ENCODE results near the gene SULT1C3. TPM values are rescaled to one million over a fixed set of nuclear protein-coding genes. Genes with fewer than 3 reads are reported as not detected.

Gene SULT1C3
- total and polyA plus RNA-seq, 2 of the 8 experiments (the other 6 are each of a cell fraction or from before 2014, with no cell fraction given): not detected

DNA sequence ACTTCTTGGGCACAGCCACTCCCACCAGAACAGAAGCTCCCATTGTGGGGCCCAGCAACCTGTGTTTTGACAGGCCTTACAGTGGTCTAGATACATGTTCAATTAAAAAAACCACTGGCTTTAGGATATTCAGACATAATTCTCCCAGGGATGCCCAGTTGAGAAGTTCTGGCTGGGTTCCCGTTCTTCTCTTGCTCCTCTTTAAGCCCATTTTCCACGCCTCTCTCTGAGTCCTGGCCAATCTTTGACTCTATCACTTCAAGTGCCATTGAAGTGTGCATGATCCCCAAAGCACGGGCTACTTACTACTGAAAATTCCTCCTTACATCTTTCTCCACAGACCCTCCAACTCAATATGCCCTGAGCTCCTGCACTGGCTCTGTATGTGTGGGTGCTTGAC, 17.5 kb upstream of the SULT1C3 start:
- Histone ChIP-seq H2BK15ac (ENCODE audit: low read length) (no peak overlapping the region), H3K9ac (replicated peaks in 1 of 4; ENCODE audit: extremely low read depth in 1 of 4, low read depth in 3 of 4, low read length in 3 of 4) (no peak overlapping the region), H3K79me2 (ENCODE audit: control insufficient read depth in 1 of 2, insufficient read depth in 2 of 2, low read length in 2 of 2) (no peaks in the 10 kb centered on the region), H3K23ac (ENCODE audit: insufficient read length) (no peak overlapping the region), H3K18ac (ENCODE audit: extremely low read depth, low read length) (no peak overlapping the region), H2BK20ac (ENCODE audit: low read length) (no peak overlapping the region), H2BK12ac (ENCODE audit: low read depth, low read length) (no peak overlapping the region), H3K4me3 (ENCODE audit: extremely low read depth in 1 of 4, insufficient read depth in 2 of 4, low read depth in 3 of 4, low read length in 4 of 4) (no peak overlapping the region), H3K23me2 (ENCODE audit: low read depth, low read length) (no peaks in the 10 kb centered on the region), H3K79me1 (ENCODE audit: low read depth, low read length) (no peaks in the 10 kb centered on the region), H2BK5ac (ENCODE audit: low read depth, low read length) (no peak overlapping the region), H3K27ac (ENCODE audit: low read depth, low read length) (no peak overlapping the region), H4K8ac (ENCODE audit: extremely low read depth, insufficient read depth, low read length) (no peak overlapping the region), H4K20me1 (replicated peaks in 1 of 2; ENCODE audit: control insufficient read depth in 1 of 2, insufficient read depth in 2 of 2, low read length in 2 of 2) (no peaks in the 10 kb centered on the region), H3K27me3 (replicated peaks in 1 of 4; ENCODE audit: control insufficient read depth in 3 of 4, extremely low read depth in 1 of 4, insufficient read depth in 3 of 4, low read length in 3 of 4) (no peaks in the 10 kb centered on the region), H4K91ac (replicated peaks; ENCODE audit: insufficient read length, low read length) (no peak overlapping the region), H2BK120ac (replicated peaks; ENCODE audit: low read depth, low read length) (no peak overlapping the region), H3K9me3 (ENCODE audit: insufficient read depth in 2 of 2, low read depth in 1 of 2, low read length in 1 of 2) (peaks cover 15 to 20% of the 10 kb centered on the region in 2 experiments), H3K4me2 (ENCODE audit: insufficient read depth in 1 of 2, low read depth in 2 of 2, low read length in 2 of 2) (no peak overlapping the region), H3K4ac (replicated peaks; ENCODE audit: insufficient read length, low read depth, low read length) (no peak overlapping the region), H2AK5ac (ENCODE audit: low read depth, low read length) (no peak overlapping the region), H3K56ac (replicated peaks; ENCODE audit: insufficient read length, low read depth, low read length) (no peak overlapping the region), H3K4me1 (replicated peaks in 1 of 4; ENCODE audit: control insufficient read depth in 3 of 4, insufficient read depth in 4 of 4, low read length in 3 of 4) (no peaks in the 10 kb centered on the region), H3K36me3 (ENCODE audit: control insufficient read depth in 2 of 4, insufficient read depth in 4 of 4, low read length in 3 of 4) (no peaks in the 10 kb centered on the region; a peak in 2 of 8 replicates), H4K5ac (ENCODE audit: insufficient read length, low read depth, low read length) (no peak overlapping the region), H2AFZ (ENCODE audit: low read length) (no peak overlapping the region), H3K14ac (ENCODE audit: insufficient read length) (no peak overlapping the region)
- POLR2A ChIA-PET (ENCODE audit: partially characterized antibody): no interaction called here
- 85% methylated on average over 3 of the region's 3 CpGs; no CpG with 5 or more reads in 1 of the 2 experiments for WGBS, 2 experiments (ENCODE audit: extremely low coverage in 1 of 2, insufficient coverage in 1 of 2, insufficient read length in 1 of 2, insufficient replicate concordance in 2 of 2, low coverage in 1 of 2, low lambda C conversion rate in 2 of 2, missing lambda C conversion rate in 1 of 2)
- FAIRE-seq (no peak), DNase-seq (ENCODE audit: low read depth in 1 of 2, low spot score in 2 of 2) (no peak)
- CTCF ChIA-PET (ENCODE audit: partially characterized antibody): interaction anchor here (0.5 kb wide), 1 partner anchor 472 kb away, joined by 3 read pairs; no protein-coding TSS in a partner anchor
- TF ChIP-seq RFX5 (IDR thresholded peaks at IDR 0.05; ENCODE audit: borderline replicate concordance, low read depth, low read length) (no peak), EGR1 (IDR thresholded peaks at IDR 0.05; ENCODE audit: borderline replicate concordance, low read depth, low read length) (no peak), HDAC6 (IDR thresholded peaks at IDR 0.05; ENCODE audit: low read depth, low read length) (no peak), SIN3A (conservative IDR thresholded peaks at IDR 0.05 in 1 of 2, IDR thresholded peaks at IDR 0.05 in 1 of 2; ENCODE audit: low read depth in 1 of 2, low read length in 2 of 2) (no peak), JUND (IDR thresholded peaks at IDR 0.05; ENCODE audit: low read length) (no peak), CTBP2 (IDR thresholded peaks at IDR 0.05; ENCODE audit: borderline replicate concordance, insufficient read depth, insufficient read length, low read length) (no peak), CTCF (IDR thresholded peaks at IDR 0.05; ENCODE audit: control extremely low read depth in 1 of 3, insufficient read depth in 1 of 3, low read depth in 1 of 3, low read length in 3 of 3) (no peak), HDAC2 (IDR thresholded peaks at IDR 0.05; ENCODE audit: borderline replicate concordance in 1 of 2, low read depth in 2 of 2, low read length in 2 of 2) (no peak), RBBP5 (IDR thresholded peaks at IDR 0.05; ENCODE audit: borderline replicate concordance, low read depth, low read length) (no peak), GABPA (IDR thresholded peaks at IDR 0.05; ENCODE audit: borderline replicate concordance, insufficient read depth, low read length) (no peak), KDM5A (IDR thresholded peaks at IDR 0.05; ENCODE audit: low read length) (no peak)

Data from H1 (cell line).